ENCODE data around the gene TMEM187.
"Not testable (repeated sequence)": the region's sequence is repeated elsewhere in the genome, so short reads cannot be mapped to it uniquely, and the experiment has no call there.

The TMEM187 gene

DNA sequence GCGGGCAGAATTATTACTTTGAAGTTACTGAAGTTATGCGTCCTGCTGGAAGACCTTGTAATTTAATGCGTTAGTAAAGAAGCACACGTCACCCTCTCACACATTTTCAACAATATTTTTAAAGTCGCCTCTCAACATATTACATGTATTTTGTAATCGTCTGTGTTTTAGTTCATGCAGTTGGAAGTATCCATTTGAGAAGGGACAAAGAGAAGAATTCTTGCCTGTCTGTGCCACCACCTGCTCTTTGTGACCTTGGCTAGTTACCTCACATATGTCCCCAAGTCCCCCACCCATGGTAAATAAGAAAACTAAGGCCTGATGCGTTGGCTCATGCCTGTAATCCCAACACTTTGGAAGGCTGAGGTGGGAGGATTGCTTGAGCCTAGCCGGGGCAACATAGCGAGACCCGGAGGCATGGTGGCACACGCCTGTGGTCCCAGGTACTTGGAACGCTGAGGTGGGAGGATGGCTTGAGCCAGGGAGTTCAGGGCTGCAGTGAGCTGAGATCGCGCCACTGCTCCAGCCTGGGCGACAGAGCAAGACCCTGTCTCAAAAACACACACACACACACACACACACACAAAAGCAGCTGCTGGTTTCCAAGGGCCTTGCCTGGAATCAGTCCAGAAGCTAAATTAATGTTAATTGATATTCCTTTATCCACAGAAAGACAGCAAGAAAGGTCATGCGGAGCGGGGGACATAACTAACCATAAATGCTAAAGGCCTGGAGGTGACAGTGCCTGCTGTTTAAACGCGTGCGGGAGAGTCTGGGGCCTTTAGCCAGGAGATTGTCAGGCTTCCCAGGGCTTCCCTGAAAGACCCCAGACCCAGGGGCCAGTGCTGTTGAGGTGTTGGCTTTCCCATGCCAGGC lies 811 bp downstream of the TMEM187 start:
- DNase-seq, result no peak

DNA sequence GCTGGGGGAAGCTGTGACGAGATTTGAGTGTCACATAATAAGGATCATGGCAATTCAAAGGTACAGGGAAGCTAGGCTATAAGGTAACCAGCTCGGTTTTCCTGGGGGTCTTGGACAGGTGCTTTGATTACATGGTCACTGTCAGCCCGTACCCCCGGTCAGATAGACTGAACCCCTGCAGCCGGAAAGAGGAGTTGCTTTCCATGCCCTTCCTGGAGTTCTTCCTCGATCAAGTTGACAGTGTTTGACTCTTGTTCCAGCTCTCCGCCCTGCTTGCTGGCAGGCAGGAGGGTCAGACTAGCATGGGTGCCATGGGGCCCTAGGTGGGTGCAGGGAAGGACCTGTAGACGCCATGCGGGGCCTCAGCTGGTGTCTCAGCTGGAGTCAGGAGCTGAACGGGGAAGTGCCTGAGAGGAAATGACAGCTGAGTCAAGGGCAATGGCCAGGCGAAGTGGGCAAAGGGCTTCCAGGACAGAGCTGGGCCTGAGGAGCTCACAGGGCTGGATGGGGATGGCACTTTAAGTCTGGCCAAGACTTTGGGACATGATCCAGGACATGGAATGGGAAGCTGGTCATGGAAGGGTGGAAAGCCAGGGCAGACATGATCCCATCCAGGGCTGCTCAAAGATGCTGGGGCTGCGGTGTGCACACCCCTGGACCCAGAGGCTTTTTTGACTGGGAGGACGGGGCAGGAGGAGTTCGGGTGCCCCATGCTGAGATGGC lies 1.6 kb downstream of the TMEM187 start:
- DNase-seq, result peak; percentile 24

DNA sequence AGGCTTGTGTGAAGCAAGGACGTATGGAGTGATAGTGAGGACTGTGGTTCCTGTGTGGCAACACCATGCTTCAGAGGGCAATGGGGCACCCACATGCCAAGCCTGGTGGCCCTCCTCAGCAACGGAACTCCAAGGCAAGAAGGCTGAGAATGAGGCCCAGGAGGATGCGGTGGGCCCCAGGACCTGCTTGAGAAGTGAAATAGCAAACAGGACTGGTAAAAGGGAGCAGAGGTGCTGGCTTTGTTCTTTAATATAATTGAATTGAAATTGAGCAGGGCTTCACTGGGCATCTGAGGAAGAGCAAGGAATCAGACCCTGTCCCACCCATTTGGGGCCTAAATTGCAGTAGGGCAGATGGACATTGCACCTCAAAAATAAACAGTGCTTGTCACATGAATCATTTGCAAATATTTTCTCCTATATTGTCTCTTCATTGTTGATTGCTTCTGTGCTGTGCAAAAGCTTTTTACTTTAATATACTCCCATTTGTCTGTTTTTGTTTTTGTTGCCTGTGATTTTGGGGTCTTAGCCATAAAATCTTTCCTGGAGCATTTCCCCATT lies 2.3 kb downstream of the TMEM187 start:
- peak; percentile 13 for DNase-seq

DNA sequence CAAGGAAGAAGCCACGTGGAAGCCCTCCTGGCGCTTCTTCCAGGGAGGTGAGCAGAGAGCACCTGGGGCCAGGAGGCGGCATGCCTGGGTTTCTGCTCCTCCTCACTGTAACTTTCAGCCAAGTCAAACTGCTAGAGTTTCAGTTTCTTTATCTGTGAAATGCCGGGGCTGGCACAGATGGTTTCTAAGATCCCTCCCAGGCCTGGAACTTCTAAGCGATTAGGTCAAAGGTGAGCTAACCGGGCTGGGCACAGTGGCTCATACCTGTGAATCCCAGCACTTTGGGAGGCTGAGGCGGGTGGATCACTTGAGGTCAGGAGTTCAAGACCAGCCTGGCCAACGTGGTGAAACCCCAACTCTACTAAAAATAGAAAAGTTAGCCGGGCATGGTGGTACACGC lies 7.8 kb downstream of the TMEM187 start:
- not testable (repeated sequence) for DNase-seq

DNA sequence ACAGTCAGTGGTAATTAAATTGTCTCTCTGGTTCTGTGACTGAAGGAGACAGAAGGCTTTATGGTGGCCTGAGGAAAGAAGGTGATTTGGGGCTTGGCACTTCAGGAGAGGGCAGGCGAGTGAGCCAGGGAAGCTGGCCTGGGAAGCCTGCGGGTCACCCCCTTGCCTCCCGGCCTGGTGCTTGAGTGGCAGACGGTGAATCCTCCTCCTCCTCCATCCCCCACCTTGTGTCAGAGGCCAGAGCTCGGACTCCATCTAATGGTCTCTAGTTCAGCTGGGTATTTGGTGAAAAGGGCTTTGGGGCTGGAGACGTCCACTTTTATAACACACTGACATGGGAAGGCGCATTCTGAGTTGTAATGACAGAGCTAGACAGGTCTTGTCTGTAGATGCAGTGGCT lies 8.7 kb downstream of the TMEM187 start:
- no peak for DNase-seq

DNA sequence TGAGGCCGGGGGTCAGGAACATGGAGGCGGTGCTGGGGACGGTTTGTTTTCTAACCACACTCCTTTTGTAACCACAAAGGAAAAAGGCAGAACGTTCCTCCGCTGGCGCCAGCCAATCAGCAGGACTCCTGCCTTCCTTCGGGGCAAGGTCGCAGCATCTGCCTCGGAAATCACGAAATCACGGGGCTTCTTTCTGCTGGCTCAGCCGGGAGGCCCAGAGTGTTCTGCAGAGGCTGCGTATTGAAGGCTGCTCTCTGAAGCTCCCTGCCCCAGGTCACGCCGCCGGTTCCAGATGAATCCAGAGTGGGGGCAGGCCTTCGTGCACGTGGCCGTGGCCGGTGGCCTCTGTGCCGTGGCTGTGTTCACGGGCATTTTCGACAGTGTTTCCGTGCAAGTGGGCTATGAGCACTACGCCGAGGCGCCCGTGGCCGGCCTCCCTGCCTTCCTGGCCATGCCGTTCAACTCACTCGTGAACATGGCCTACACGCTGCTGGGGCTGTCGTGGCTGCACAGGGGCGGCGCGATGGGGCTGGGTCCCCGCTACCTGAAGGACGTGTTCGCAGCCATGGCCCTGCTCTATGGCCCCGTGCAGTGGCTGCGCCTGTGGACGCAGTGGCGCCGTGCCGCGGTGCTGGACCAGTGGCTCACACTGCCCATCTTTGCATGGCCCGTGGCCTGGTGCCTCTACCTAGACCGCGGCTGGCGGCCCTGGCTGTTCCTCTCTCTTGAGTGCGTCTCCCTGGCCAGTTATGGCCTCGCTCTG lies 9.4 kb downstream of the TMEM187 start:
- peak; percentile 89 for DNase-seq

DNA sequence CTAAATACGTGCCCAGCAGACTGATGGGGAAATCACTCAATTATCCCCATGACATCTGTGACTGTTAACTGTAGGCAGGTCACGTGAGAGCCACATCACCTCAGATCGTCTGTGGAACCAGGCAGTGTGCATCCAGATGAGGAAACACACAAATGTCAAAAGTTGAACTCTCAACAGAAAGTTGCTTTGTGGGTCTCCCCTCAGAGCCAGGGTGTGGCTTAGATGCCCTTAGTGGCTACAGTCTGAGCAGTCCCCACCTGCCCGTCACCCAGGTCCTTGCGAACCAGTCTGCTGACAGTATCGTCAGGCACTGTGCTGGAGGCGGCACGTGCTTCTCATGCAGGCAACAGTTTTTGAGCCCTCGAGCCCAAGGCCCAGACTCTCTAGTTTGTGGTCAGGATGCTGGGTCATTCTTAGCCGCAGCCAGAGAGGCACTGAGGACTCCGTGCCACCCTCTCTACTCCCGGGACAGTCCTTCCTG lies 10.8 kb downstream of the TMEM187 start:
- peak; percentile 87 for DNase-seq

DNA sequence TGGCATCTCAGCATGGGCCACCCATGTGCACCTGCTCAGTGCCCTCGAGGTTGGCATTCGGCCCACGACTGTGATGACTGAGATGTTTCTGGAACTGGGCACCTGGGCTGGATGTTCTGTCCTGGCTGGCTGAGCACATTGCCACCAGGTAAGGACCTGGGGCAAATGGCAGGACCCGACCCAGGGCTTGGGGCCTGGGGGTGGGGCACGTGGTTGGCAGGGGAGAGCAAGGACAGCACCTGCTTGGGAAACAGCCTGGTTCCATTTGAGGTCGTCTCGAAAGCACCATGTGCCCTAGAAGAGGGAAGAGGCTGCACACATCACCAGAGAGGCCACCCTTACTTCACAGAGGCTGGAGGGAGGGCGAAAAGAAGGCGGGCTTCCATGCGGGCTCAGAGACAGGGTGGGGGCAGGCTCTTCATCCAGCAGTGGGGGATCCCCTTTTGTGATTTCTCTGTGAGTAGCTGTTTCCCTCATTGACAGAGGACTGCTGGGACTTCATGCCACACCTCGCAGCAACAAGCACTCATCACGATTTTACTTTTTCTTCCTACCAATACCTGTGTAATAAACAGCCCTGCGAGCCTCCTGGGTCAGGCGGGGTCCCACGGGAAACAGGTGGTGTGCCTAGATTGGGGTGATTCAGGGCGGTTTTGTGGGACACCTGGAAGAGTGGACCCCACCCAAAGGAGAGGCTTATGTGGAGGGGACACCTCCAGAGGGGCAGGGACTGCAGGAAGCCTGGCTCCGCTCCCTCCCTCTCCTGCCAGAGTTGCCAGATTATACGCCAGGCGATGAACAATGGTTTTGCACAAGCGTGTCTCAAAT lies 12.0 kb downstream of the TMEM187 start:
- DNase-seq, result peak; percentile 70

DNA sequence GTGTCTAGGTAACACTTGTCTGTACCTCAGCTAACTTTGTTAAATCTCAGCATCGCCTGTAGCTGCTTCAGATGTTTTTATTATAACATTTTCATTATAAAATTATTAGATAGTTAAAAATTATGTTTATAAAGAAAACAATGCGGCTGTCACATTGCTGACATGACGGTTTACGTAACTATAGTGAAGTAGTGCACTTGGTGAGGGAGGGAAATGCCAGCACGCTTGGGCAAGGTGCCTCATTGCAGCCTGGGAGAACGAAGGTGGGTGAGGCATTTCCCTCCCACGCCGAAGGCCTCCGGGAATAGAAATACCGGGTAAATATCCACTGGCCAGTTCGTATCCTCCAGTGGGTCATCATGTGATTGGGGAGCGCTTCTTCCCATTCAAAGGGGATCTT lies 15.9 kb downstream of the TMEM187 start:
- no peak for DNase-seq

DNA sequence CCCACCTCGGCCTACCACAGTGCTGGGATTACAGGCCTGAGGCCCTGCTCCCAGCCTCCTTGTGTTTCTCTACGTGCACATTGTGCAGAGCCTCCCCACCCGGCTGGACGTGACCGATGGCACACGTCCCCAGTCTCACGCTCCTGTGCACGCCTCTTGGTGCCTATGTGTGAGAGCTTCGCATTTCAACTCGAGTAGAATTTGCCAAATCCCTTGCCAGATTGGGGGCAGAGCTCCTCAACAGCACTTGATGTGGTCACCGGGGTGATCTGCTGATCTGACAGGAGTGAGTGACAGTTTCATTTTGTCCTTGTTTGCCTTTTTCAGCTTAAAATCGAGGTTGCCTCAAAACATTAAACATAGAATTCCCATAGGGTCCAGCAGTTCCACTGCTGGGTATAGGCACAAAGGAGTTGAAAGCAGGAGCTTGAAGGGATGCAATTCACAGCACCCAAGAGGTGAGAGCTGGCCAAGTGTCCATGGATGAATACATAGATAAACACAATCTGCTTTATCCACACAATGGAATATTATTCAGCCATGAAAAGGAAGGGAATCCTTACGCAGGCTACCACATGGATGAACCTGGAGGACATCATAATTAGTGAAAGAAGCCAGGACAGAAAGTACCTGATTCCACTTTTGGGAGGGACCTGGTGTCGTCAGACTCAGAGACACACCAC lies 17.6 kb downstream of the TMEM187 start:
- DNase-seq, result no peak

DNA sequence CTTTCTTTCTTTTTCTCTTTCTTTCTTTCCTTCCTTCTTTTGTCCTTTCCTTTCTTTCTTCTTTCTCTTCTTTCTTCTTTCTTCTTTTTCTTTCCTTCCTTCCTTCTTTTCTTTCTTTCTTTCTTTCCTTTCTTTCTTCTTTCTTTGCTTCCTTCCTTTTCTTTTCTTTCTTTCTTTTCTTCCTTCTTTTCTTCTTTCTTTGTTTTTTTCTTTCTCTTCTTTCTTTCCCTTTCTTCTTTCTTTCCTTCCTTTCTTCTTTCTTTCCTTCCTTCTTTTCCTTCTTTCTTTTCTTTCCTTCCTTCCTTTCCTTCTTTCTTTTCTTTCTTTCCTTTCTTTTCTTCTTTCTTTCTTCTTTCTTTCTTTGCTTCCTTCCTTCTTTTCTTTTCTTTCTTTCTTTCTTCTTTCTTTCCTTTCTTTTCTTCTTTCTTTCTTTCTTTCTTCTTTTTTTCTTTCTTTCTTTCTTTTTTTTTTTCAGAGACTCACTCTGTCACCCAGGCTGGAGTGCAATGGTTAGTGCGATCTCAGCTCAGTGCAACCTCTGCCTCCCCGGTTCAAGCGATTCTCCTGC lies 18.5 kb downstream of the TMEM187 start:
- DNase-seq, result no peak

DNA sequence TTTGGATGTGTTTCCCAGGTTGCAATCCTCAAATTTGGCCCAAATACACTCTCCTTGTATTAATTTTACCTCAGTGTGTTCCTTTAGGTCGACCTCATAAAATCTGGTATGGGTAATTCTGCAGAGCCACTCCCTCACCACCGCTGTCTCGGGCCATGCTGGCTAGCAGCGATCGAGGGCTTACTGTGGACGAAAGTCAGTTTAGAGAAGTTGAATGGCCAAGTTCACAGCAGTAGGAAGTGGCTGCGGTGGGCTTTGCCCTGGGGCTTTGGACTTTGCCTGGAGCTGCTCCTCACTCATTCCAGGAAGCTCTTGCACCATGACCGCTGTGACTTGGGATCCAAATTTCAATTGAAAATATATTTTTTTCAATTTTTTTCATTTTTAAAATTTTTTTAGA lies 19.6 kb downstream of the TMEM187 start:
- peak; percentile 87 for DNase-seq

DNA sequence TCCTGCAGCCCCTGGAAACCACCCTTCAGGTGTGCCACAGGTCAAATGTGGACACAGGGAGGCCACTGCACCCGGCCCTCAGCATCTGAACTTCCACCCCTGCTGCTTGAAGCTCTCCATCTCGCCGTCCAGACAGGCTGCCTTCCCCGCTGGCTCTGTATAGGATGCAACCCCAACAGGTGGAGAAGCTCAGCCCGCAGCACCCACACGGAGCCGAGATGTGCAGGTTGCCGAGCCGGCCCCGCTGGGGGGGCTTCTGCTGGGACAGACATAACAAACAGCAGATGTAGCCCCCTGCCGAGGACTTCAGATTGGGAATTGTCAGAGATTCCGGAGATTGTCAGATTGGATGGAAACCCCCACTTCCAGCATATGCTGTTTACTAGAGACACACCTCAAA lies 20.5 kb downstream of the TMEM187 start:
- no peak for DNase-seq

DNA sequence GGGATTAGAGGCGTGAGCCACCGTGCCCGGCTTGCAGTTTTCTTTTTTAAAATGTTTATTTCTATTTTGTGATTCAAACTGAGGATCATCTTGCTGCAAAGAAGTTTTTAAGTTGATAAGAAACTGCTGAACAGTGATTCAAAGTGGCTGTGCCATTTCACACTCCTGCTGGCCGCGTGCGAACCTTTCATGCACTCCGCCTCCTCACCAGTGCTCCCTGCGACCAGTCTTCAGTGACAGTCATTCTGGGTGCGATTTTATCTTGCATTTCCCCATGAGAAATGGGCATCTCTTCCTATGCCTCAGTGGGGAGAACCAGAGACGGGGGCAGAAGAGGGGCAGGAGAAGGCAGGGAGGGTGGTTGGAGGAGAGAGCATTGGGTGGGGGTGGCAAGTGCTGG lies 21.4 kb downstream of the TMEM187 start:
- DNase-seq, result no peak

DNA sequence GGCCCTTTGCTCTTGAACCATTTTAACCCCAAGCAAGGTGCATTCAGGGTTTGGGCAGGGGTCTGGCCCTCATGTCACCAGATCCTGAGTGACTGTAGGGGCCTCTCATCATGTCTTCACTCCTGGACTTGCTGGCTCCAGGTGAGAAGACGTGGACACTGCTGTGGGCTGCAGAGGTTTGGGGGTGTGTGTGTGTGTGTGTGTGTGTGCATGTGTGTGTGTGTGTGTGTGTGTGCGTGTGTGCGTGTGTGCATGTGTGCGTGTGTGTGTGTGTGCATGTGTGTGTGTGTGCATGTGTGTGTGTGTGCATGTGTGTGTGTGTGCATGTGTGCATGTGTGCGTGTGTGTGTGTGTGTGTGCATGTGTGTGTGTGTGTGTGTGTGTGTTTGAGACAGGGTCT lies 21.8 kb downstream of the TMEM187 start:
- not testable (repeated sequence) for DNase-seq

DNA sequence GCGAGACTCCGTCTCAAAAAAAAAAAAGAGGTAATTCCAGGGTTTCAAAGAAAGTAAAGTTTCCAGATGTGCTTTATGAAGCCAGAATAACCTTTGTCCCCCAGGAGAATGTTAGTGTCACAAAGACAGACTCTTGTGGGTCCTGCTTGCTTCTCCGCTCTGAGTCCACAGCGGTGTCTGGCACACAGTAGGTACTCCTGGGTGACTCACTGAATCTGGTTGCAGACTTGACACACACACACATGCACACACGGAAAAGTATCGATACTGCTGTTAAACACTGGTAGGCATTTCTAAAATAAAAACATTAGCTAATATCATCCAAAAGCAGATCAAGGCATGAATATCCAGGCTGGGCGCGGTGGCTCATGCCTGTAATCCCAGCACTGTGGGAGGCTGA lies 22.9 kb downstream of the TMEM187 start:
- DNase-seq, result no peak

DNA sequence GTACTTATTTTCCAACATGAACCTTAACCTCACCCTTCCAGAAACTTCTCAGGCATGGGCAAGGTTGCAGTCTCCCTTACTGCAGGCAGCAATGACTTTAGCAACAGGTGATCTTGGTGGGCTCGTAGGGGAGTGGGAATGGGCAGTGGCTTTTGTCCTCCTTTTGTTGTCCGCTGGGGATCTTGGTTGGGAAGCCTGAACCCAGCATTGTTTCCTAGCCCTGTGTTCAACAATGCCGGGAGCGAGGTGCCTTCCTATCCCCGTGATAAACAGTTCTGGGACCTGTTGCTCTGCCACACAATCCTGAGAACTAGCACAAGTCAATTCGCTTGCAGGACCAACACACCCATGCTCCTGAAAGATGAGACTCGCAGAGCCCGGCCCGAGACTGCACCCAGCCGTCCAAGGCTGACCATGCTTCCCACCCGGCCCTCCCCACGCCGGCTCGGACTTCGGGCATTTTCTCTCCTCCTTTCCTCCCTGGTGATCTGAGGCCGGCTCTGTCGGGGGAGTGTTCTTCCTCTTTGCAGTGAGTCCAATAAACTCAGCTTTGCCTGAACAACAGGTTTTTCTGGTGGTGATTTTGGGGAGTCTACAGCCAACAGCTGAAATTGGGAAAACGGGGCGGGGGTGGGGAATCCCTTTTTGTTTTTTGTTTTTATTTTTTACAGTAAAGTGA lies 26.9 kb downstream of the TMEM187 start:
- no peak for DNase-seq

DNA sequence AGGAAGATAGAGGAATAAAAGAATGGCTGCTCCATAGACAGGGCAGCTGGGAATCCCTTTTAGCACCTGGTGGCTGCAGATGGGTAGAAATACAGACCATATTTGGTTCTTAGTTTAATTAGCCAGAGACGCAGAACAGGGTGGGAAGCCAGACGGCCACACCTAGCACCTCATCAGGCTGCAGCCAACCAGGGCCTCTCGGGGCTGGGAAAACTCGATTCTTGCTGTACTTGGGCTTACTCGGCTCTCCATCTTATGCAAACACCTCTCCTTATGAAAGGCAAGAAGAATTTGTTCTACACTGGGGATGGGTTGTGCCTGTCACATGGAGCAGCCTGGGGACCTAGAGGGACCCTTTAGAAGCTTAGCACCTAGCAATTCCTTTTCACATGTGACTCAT lies 27.5 kb downstream of the TMEM187 start:
- no peak for DNase-seq

DNA sequence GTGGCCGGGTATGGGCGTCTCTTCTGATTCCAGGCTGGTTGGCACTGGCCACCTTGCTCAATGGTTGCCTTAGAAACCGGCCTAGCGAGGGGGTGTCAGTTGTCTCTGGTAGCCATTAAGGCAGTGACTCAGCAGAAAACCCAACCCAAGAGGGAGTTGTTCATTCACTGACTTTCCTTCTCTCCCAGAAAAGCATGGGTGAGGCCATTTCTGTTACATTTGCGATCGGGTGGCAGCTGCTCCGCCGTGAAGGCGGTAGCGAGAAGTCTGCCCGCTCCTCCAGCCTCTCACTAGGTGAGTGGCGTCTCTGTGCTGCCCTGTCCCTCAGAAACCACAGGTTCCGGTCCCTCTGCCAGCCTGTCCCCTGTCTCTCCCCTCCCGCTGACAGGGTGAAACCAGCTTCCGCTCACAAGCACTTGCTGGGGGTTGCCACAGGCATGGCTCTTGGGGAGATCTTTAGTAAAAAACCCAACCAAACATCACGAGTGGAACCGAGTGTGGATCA lies 29.7 kb downstream of the TMEM187 start:
- peak; percentile 74 for DNase-seq

DNA sequence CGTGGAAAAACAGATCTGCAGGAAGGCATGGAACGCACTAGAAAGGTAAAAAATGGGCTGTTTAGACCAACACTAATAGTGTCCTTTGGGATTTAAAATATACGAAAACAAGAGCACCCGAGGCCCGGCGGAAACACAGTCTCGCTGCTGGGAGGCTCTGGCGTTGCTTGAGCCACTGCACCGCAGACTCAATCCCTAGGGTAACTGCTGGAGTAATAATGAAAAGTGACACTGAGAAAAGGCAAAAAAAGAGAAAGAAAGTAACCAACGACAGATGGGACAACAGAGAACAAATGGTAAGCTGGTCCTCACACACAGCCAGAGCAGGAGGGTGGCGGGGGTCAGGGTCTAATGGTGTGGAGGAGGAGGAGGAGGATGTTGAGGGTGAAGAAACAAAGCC lies 31.8 kb downstream of the TMEM187 start:
- no peak for DNase-seq

Data from MV-4-11 (cell line).